Fibroblast of pulmonary artery (primary cell): ENCODE data around the gene TBX1.

ENCODE experiments used
- DNase-seq: peaks from one replicate; pipeline ENCODE4 v3.0.0-alpha.2; 2010; ENCODE audit warnings: low read depth
- H3K4me3 ChIP-seq: replicated peaks from 2 replicates; pipeline ENCODE4 v1.5.1; 2011; ENCODE audit warnings: low read depth, mild to moderate bottlenecking, control low read depth, low read length, moderate library complexity
- TF ChIP-seq, protein P1 (sequence below): IDR thresholded peaks from 2 replicates; pipeline ENCODE4 v1.5.1; 2011; ENCODE audit warnings: mild to moderate bottlenecking, control low read depth, low read length, inconsistent platforms; ENCODE audit errors: missing control alignments

The TBX1 gene

DNA sequence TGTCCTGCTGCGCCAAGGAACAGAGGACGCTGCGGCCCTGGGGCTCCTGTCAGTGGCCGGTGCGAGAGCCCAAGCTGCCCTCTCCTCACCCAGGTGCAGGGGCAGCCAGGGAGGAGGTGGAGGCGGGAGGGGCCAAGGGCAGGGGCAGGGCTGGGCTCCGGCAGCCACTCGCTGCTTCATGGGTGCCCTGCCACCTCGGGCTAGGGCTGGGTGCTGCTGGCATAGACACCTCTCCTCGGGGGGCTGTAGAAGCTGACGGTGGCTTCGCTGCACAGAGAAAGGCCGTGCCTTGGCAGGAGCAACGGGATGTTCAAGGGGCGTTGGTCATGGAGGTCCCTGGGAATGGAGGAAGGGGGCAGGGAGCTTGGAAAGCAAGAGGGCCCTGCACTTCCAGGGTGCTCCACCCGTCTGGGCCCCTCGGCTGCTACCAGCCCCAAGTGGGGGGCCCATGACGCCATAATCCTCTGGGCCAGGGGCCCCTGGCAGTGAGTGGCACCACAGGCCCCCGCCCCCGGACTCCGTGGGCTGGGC, 1.6 kb upstream of the TBX1 start:
- no peak for DNase-seq
- TF ChIP-seq, protein P1, sequence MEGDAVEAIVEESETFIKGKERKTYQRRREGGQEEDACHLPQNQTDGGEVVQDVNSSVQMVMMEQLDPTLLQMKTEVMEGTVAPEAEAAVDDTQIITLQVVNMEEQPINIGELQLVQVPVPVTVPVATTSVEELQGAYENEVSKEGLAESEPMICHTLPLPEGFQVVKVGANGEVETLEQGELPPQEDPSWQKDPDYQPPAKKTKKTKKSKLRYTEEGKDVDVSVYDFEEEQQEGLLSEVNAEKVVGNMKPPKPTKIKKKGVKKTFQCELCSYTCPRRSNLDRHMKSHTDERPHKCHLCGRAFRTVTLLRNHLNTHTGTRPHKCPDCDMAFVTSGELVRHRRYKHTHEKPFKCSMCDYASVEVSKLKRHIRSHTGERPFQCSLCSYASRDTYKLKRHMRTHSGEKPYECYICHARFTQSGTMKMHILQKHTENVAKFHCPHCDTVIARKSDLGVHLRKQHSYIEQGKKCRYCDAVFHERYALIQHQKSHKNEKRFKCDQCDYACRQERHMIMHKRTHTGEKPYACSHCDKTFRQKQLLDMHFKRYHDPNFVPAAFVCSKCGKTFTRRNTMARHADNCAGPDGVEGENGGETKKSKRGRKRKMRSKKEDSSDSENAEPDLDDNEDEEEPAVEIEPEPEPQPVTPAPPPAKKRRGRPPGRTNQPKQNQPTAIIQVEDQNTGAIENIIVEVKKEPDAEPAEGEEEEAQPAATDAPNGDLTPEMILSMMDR: no peak
- no peak overlapping the region for H3K4me3 ChIP-seq

DNA sequence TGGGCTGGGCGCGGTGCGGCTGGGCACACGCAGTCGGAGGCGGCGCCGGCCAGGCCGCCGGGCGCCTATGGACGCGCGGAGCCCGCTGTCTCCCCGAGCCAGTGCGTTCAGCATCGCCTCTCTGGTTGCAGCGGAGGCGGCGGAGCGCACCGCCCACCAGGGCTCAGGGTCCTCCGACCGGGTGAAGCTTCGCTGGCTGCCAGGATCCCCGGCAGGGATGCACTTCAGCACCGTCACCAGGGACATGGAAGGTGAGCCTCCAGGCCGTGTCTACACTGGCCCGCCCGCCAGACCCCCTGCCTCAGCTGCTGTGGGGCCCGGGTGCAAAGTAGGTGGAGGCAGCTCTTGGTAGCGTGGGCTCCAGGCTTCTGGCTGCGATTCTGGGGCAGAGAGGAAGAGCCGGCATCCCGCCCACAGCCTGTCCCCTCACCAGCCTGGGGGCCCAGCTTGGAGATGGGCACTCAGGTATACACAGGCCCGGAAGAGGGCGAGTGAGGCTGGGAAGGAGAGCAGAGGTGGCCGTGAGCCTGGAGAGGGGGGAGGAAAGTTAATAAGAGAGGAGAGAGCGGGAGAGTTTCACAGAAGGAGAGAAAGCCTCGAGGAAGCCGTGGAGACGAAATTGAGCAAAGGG, 1.0 kb upstream of the TBX1 start:
- H3K4me3 ChIP-seq: no peak overlapping the region
- DNase-seq: no peak
- TF ChIP-seq, protein P1: no peak

DNA sequence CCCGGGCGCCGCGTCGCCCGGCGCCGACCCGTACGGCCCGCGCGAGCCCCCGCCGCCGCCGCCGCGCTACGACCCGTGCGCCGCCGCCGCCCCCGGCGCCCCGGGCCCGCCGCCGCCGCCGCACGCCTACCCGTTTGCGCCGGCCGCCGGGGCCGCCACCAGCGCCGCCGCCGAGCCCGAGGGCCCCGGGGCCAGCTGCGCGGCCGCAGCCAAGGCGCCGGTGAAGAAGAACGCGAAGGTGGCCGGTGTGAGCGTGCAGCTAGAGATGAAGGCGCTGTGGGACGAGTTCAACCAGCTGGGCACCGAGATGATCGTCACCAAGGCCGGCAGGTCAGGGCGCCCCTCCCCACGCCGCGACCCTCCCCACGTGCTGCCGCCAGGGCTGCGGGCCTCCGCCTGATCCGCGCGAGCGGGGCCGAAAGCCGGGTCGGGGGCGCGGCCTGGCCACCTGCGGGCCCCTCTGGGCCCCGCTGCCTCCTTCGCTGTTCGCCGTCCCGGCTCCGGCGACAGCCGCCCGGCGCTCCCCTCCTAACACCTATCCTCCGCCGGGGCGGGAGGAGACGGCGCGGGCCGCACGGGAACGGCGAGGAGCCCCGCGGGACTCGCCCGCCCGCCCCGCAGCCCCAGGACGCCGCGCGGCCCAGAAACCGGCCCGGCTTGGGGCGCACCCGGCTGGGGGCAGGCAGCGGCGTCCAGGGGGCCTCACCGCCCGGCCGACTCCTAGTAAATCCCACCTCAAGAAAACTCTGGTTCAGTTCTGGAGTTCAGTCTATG, 560 bp downstream of the TBX1 start:
- no peak for DNase-seq
- H3K4me3 ChIP-seq: no peak overlapping the region

DNA sequence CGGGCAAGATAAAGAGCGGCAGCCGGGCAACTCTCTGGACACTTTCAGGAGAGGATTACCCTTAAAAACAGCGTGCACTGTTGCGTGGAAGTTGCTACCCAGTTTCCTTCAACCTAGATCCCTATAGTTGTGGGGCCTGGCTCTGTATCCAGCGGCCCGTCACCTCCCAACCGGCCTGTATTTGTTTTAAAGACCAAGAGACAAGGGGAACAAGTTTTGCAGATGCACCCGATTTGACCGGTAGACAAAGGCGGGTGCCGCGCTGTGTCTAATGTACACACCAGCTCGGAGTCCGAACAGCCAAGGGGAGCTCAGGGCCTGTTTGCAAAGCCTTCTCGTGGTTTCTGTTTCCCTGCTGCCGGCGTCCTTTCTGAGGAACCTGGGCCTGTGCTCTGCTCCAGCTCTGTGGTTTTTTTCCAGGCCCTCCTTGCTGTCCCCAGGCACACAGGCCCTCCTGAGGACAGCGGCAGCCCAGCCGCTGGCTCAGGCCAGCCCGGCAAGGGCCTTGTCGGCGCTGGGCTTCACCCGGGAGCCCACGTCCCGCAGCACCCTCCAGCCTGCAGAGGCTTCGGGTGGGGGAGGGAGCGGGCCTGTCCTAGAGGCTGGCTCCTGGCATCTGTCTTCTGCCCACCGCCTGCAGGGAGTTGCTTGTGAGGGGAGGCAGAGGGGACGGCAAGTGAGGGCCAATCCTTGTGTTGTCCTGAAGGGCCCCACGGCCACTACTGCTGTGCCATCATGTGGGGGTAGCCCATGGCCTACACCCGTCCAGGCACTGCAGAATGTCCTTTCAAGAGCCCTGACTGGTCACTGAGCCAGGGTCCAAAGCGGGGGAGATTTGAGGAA, 1.4 kb downstream of the TBX1 start:
- TF ChIP-seq, protein P1: no peak

More for the DNA sequence above, 560 bp downstream of the TBX1 start:
- TF ChIP-seq, protein P1: no peak

DNA sequence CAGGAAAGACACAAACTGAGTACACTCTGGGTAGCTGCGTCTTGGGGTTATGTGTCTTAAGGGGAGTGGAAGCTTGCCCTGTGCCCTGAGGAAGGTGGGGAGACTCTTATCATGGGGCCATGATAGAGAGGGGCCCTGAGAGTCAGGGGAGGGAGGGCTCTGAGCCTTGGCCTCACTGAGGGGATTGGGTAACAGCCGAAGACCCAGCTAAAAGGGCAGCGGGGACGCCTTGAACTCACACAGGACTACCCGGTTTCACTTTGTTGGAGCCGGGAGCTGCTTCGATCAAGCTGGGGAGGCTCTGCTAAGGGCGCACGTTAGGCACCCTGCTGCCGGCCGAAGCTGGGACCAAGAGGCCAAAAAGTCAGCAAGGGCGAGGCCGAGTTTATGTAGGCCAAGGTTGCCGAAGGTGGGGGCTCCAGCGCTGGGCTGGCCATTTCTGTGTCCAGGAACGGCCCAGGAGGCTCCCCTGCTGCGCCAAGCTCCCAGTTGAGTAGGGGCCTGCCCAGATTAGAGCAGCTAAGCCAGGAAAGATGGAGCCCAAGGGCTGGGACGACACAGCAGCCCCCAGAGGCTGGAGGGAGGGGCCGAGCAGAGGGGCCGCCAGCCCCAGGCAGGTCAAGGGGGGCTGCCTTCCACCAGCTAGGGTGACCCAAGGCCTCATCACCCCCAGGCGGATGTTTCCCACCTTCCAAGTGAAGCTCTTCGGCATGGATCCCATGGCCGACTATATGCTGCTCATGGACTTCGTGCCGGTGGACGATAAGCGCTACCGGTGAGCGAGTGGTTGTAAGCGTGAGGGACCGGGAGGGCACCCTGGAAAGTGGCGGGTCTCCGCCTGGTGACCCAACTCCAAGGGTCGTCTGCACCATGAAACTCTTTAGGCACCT, 2.2 kb downstream of the TBX1 start:
- TF ChIP-seq, protein P1: no peak
- H3K4me3 ChIP-seq: no peak overlapping the region
- DNase-seq: no peak

More for the DNA sequence above, 1.4 kb downstream of the TBX1 start:
- DNase-seq: no peak
- H3K4me3 ChIP-seq: no peak overlapping the region
